T-helper 17 cell (primary cell): ENCODE data around the gene CHST11. TPM values are rescaled to one million over a fixed set of nuclear protein-coding genes. Genes with fewer than 3 reads are reported as not detected.
A peak's percentile ranks its signal among the peaks of the same experiment; 100 is the strongest.

Experiments used
- ATAC-seq: fragments of 150-1000 bp; cut with Tn5 transposase; 2 replicates; pipeline ENCODE4 v1.10.0; 2021; ENCODE audit warnings: mild to moderate bottlenecking, moderate library complexity
- DNase-seq, 3 donors: peaks; one replicate each; pipeline versions ENCODE4 v3.0.0 to v3.0.0-alpha.2; 2020 to 2021
- H3K9me3 ChIP-seq: one replicate; pipeline ENCODE4 v1.7.0; 2013; ENCODE audit warnings: low read length, mild to moderate bottlenecking; ENCODE audit not compliant: control insufficient read depth, poor library complexity, severe bottlenecking
- H3K27ac Mint-ChIP-seq: one replicate; pipeline ENCODE4 v1.8.0; 2022; ENCODE audit warnings: mild to moderate bottlenecking, moderate library complexity, mixed read lengths
- H3K27me3 Mint-ChIP-seq: one replicate; pipeline ENCODE4 v1.8.0; 2022; ENCODE audit warnings: mixed read lengths
- H3K36me3 Mint-ChIP-seq: one replicate; pipeline ENCODE4 v1.8.0; 2022; ENCODE audit warnings: low read depth, mixed read lengths
- H3K4me1 Mint-ChIP-seq: one replicate; pipeline ENCODE4 v1.8.0; 2022; ENCODE audit warnings: mild to moderate bottlenecking, mixed read lengths
- H3K4me3 Mint-ChIP-seq: one replicate; pipeline ENCODE4 v1.8.0; 2022; ENCODE audit warnings: mild to moderate bottlenecking, moderate library complexity, mixed read lengths
- total RNA-seq, 4 donors: library from RNA in 2 of 4; stranded (reverse) in 2 of 4; gene quantifications; one replicate each; pipeline ENCODE4 v1.2.3 and lab custom pipeline; 2022 to 2026

CHST11 gene
- total RNA-seq, 2 donors from 2014 or later: 76.6 to 78.3 TPM

DNA sequence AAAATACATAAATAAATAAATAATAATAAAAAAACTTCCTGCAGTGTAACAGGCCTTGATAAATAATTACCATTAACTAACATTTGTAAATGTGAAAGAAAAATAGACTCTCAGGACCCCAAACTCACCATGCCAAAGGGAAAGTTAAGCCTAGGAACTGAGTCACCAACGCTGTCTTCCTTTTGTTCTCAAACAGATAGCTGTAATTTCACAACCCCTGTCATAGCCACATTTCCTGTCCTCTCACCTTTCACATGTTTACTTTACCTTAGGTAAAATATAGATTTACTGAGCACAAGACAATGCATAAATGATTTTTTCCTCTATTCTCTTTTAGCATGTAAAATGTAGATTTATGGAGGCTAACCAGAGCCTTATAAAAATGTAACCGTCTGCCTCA lies 35.9 kb upstream of the CHST11 start:
- Mint-ChIP-seq H3K36me3 (no peaks in the 10 kb centered on the region), H3K4me1 (peaks cover 5% of the 10 kb centered on the region), H3K27me3 (no peaks in the 10 kb centered on the region), H3K4me3 (no peak overlapping the region), H3K27ac (no peak overlapping the region)
- DNase-seq (no peak), ATAC-seq (no peak)
- H3K9me3 ChIP-seq: no peaks in the 10 kb centered on the region

- Mint-ChIP-seq H3K27me3 (no peaks in the 10 kb centered on the region), H3K4me1 (peaks cover 5% of the 10 kb centered on the region), H3K36me3 (no peaks in the 10 kb centered on the region), H3K27ac (no peak overlapping the region), H3K4me3 (no peak overlapping the region)
- DNase-seq: no peak
- no peaks in the 10 kb centered on the region for H3K9me3 ChIP-seq
- no peak for ATAC-seq
Measured at GRCh38 chr12:104421343-104421742, 35.4 kb upstream of the CHST11 start.

- Mint-ChIP-seq H3K4me1 (peaks cover 5% of the 10 kb centered on the region), H3K36me3 (no peaks in the 10 kb centered on the region), H3K27me3 (no peaks in the 10 kb centered on the region), H3K27ac (no peak overlapping the region), H3K4me3 (no peak overlapping the region)
- DNase-seq (no peak), ATAC-seq (no peak)
- H3K9me3 ChIP-seq: no peaks in the 10 kb centered on the region
Measured at GRCh38 chr12:104422441-104422840, 34.3 kb upstream of the CHST11 start.

GRCh38 chr12:104423273-104423672 lies 33.5 kb upstream of the CHST11 start:
- Mint-ChIP-seq H3K4me3 (no peak overlapping the region), H3K27me3 (no peaks in the 10 kb centered on the region), H3K27ac (no peak overlapping the region), H3K36me3 (no peaks in the 10 kb centered on the region), H3K4me1 (peaks cover 5% of the 10 kb centered on the region)
- DNase-seq (no peak), ATAC-seq (no peak)
- no peaks in the 10 kb centered on the region for H3K9me3 ChIP-seq

DNA sequence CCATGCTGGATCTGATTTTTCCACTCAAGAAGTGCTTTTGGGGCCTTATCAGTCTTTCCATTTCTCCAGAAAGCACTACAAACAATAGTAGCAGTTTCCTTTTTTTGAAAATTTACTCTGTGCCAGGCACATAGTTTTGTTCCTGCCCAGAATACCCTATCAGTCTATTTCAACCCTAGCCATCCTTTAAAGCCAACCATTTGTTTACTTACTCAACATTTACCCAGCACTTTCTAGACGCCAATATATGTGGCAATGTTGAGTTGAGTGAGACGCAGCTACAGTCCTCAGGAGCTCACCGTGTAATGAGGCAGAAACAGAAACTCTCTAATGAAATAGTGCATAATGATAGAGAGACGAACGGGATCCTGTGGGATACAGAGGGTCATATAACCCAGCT lies 32.9 kb upstream of the CHST11 start:
- H3K4me3 Mint-ChIP-seq: no peak overlapping the region
- H3K27me3 Mint-ChIP-seq: no peaks in the 10 kb centered on the region
- DNase-seq (no peak), ATAC-seq (no peak)
- no peaks in the 10 kb centered on the region for H3K36me3 Mint-ChIP-seq
- H3K4me1 Mint-ChIP-seq: peaks cover 5% of the 10 kb centered on the region
- no peak overlapping the region for H3K27ac Mint-ChIP-seq
- H3K9me3 ChIP-seq: no peaks in the 10 kb centered on the region

DNA sequence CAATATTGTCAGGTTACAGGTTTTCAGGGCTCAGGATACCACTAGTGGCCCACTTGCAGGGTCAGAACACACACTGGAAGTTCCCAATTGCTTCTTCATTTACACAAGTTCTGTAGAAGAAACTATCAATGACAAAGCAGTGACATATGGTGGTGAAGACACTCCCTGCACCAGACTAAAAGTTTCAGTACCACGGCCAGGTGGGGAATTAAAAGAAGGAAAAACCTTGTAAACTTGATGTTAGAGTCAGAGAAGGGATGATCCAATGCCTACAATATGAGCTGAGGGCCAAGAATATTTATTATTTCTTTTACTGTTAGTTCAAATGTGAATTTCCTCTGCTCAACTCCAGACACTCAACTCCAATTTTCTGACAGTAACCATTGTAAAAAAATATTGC lies 31.8 kb upstream of the CHST11 start:
- ATAC-seq (no peak), DNase-seq (no peak)
- no peaks in the 10 kb centered on the region for H3K9me3 ChIP-seq
- no peak overlapping the region for H3K27ac Mint-ChIP-seq
- no peak overlapping the region for H3K4me3 Mint-ChIP-seq
- no peaks in the 10 kb centered on the region for H3K27me3 Mint-ChIP-seq
- H3K36me3 Mint-ChIP-seq: no peaks in the 10 kb centered on the region
- peaks cover 5% of the 10 kb centered on the region for H3K4me1 Mint-ChIP-seq

DNA sequence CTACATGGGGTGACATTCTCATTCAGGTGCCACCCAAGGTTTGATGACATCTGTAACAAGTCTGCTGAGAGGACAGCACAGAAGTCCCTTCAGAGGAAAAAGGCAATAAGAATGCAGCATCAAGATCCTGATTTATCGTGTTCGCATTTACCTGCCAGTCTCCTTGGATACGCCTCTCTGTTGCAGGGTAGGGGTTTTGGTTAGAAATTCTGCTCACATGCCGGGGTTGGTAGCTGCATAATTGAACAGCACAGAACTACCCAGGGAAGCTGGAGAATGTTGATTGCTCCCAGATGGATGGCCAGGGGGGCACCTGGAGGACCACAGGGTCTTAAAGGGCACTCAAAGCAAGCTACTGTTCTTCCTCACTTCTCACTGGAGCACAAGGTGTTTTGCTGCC lies 31.1 kb upstream of the CHST11 start:
- DNase-seq (no peak), ATAC-seq (no peak)
- Mint-ChIP-seq H3K36me3 (no peaks in the 10 kb centered on the region), H3K4me1 (peaks cover 5% of the 10 kb centered on the region), H3K4me3 (no peak overlapping the region), H3K27me3 (no peaks in the 10 kb centered on the region), H3K27ac (no peak overlapping the region)
- H3K9me3 ChIP-seq: no peaks in the 10 kb centered on the region

- Mint-ChIP-seq H3K4me3 (no peak overlapping the region), H3K36me3 (no peaks in the 10 kb centered on the region), H3K4me1 (no peaks in the 10 kb centered on the region), H3K27me3 (no peaks in the 10 kb centered on the region), H3K27ac (no peak overlapping the region)
- ATAC-seq (no peak), DNase-seq (no peak)
- H3K9me3 ChIP-seq: no peaks in the 10 kb centered on the region
Measured at GRCh38 chr12:104426926-104427546, 29.7 kb upstream of the CHST11 start.

- no peak for ATAC-seq
- H3K27ac Mint-ChIP-seq: no peak overlapping the region
- peaks cover 3% of the 10 kb centered on the region for H3K27me3 Mint-ChIP-seq
- H3K4me1 Mint-ChIP-seq: peaks cover 2% of the 10 kb centered on the region
- H3K36me3 Mint-ChIP-seq: no peaks in the 10 kb centered on the region
- H3K9me3 ChIP-seq: no peaks in the 10 kb centered on the region
- DNase-seq: no peak
- H3K4me3 Mint-ChIP-seq: no peak overlapping the region
Measured at GRCh38 chr12:104427547-104427938, 29.2 kb upstream of the CHST11 start.

GRCh38 chr12:104433061-104433460 lies 23.7 kb upstream of the CHST11 start:
- peaks cover 3% of the 10 kb centered on the region for H3K36me3 Mint-ChIP-seq
- DNase-seq (no peak), ATAC-seq (no peak)
- peaks cover 15% of the 10 kb centered on the region for H3K4me1 Mint-ChIP-seq
- H3K27ac Mint-ChIP-seq: no peak overlapping the region
- no peaks in the 10 kb centered on the region for H3K9me3 ChIP-seq
- H3K27me3 Mint-ChIP-seq: peaks cover 24% of the 10 kb centered on the region
- H3K4me3 Mint-ChIP-seq: no peak overlapping the region

- H3K27me3 Mint-ChIP-seq: peaks cover 24% of the 10 kb centered on the region
- no peak overlapping the region for H3K27ac Mint-ChIP-seq
- H3K36me3 Mint-ChIP-seq: peaks cover 3% of the 10 kb centered on the region
- no peak overlapping the region for H3K4me3 Mint-ChIP-seq
- peaks cover 15% of the 10 kb centered on the region for H3K4me1 Mint-ChIP-seq
- H3K9me3 ChIP-seq: no peaks in the 10 kb centered on the region
- ATAC-seq (no peak), DNase-seq (no peak)
Measured at GRCh38 chr12:104434129-104434528, 22.6 kb upstream of the CHST11 start.

GRCh38 chr12:104435175-104435574 lies 21.6 kb upstream of the CHST11 start:
- ATAC-seq: no peak
- Mint-ChIP-seq H3K4me3 (peak overlapping the region; percentile 0), H3K36me3 (peaks cover 3% of the 10 kb centered on the region), H3K4me1 (peaks cover 15% of the 10 kb centered on the region), H3K27me3 (peaks cover 24% of the 10 kb centered on the region), H3K27ac (no peak overlapping the region)
- no peaks in the 10 kb centered on the region for H3K9me3 ChIP-seq
- DNase-seq: no peak

- no peaks in the 10 kb centered on the region for H3K9me3 ChIP-seq
- DNase-seq: no peak
- Mint-ChIP-seq H3K4me3 (no peak overlapping the region), H3K4me1 (peaks cover 15% of the 10 kb centered on the region), H3K36me3 (peaks cover 3% of the 10 kb centered on the region), H3K27ac (no peak overlapping the region), H3K27me3 (peaks cover 24% of the 10 kb centered on the region)
- ATAC-seq: no peak
Measured at GRCh38 chr12:104435765-104436164, 21.0 kb upstream of the CHST11 start.

GRCh38 chr12:104436790-104437189 lies 20.0 kb upstream of the CHST11 start:
- Mint-ChIP-seq H3K4me1 (peaks cover 15% of the 10 kb centered on the region), H3K4me3 (no peak overlapping the region), H3K36me3 (peaks cover 5% of the 10 kb centered on the region), H3K27me3 (peaks cover 24% of the 10 kb centered on the region), H3K27ac (peak overlapping the region; percentile 43)
- ATAC-seq (no peak), DNase-seq (no peak)
- H3K9me3 ChIP-seq: no peaks in the 10 kb centered on the region
